Measurements from ENCODE around the gene TMEM205.

TMEM205 gene

DNA sequence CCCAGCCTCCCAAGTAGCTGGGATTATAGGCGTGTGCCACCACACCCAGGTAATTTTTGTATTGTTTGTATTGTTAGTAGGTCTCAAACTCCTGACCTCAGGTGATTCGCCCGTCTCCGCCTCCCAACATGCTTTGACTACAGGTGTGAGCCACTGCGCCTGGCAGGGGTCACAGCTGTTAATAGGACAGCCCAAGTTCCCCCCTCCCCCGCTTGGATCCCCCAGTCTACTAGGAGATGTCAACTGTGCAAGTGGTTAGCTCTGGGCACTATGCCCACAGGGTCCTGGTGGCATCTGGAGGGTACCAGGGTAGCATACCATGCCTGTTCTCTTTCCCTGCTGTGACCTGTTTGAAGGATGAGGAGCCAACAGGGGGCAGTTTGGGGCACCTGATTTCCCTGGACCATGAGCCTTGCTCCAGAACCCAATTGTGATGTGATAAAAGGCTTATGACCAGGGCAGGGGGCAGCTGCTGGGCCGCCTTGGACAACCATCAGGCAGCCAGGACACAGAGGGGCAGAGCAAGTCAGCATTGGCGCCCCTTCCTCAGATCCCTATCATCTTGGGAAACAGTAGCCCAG, 50.3 kb downstream of the TMEM205 start, which contains the start of gene TSPAN16:
Gene TSPAN16, plus strand, starts transcription at position 496 of the 581 bp plus-strand sequence. CDS start 138 bp downstream, outside the sequence.
- DNase-seq = no peak

GRCh38 chr19:11295180-11295579, 50.9 kb downstream of the TMEM205 start:
- DNase-seq = no peak

DNA sequence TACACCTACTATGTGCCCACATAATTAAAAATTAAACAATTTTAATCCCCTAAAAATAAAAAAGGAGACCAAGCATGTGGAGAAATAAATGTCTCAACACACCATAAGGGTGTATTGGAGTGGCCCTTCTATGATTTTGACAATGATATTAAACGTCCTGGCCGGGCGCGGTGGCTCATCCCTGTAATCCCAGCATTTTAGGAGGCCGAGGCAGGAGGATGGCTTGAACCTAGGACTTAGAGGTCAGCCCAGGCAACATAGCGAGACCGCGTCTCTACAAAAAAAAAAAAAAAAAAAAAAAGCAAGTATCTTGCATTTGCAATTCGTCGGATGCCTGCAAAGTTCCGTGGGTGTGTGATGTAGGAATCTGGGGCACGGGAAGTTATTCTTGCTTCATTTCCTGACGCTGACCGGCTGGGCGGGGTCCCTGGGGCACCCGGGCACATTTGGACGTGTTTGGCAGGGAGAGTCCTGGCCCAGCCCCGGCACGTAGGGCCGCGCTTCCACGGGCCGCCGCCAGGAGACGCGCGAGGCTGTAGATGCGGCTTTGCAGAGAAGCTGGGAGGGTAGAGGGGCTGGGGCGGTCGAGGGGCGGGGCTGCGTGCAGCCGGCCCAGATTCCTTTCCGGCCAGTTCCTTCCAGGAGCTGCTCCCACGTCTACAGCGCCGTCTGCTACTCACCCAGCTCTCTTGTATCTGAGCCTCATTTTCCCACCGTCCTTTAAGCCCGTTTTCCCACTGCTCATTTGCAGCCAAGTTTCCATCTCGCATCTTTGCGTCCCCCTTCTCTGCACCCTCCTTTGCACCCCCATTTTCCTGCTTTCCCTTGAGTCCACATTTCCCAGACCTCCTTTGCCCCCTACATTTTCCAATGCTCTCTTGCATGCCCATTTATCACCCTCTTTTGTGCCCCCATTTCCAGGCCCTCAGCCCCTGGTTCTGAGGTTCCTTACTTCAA, 52.4 kb downstream of the TMEM205 start:
- DNase-seq = peak; percentile 45 to 55
